WTC11 (cell line): ENCODE measurements around the gene ADRB1. TPM values are rescaled to one million over a fixed set of nuclear protein-coding genes. Genes with fewer than 3 reads are reported as not detected.

ENCODE experiments used
- ATAC-seq: fragments of 200-7000 bp; cut with Tn5 transposase; 2 replicates; pipeline ENCODE4 v1.10.0; 2021; ENCODE audit warnings: mild to moderate bottlenecking, moderate library complexity
- CTCF ChIA-PET: fragments of 300-600 bp; sonication (Branson Sonifier 250); formaldehyde crosslinking; loops from one replicate; lab custom pipeline; 2021; ENCODE audit warnings: antibody characterized with exemption; lab: Charles Lee
- POLR2A ChIA-PET: fragments of 350-600 bp; sonication (Branson Sonifier 250); formaldehyde crosslinking; loops from one replicate; lab custom pipeline; 2021; ENCODE audit warnings: antibody characterized with exemption; lab: Charles Lee
- DNase-seq: peaks from one replicate; pipeline ENCODE4 v3.0.0; 2021; ENCODE audit warnings: low spot score
- H3K27ac Mint-ChIP-seq: 2 replicates; pipeline ENCODE4 v1.8.0; 2021; ENCODE audit warnings: mixed read lengths
- H3K27me3 Mint-ChIP-seq: 2 replicates; pipeline ENCODE4 v1.8.0; 2021; ENCODE audit warnings: low read depth, mild to moderate bottlenecking, moderate library complexity, mixed read lengths
- H3K36me3 Mint-ChIP-seq: 2 replicates; pipeline ENCODE4 v1.8.0; 2021; ENCODE audit warnings: mixed read lengths
- H3K4me1 Mint-ChIP-seq: 2 replicates; pipeline ENCODE4 v1.8.0; 2022; ENCODE audit warnings: mixed read lengths
- H3K4me3 Mint-ChIP-seq: 2 replicates; pipeline ENCODE4 v1.8.0; 2021; ENCODE audit warnings: mild to moderate bottlenecking, moderate library complexity, mixed read lengths
- H3K9me3 Mint-ChIP-seq: 2 replicates; pipeline ENCODE4 v1.8.0; 2021; ENCODE audit warnings: mixed read lengths
- ATF6 ChIP-seq: sonication (generic); formaldehyde crosslinking; IDR thresholded peaks from 2 replicates; pipeline ENCODE4 v1.8.1; 2023; ENCODE audit warnings: mild to moderate bottlenecking, missing genetic modification reagents
- CBFB ChIP-seq: sonication (generic); formaldehyde crosslinking; IDR thresholded peaks from 2 replicates; pipeline ENCODE4 v1.8.1; 2022; ENCODE audit warnings: mild to moderate bottlenecking, low read depth, missing genetic modification reagents
- CREM ChIP-seq: sonication (generic); formaldehyde crosslinking; IDR thresholded peaks from 2 replicates; pipeline ENCODE4 v1.8.1; 2022; ENCODE audit warnings: mild to moderate bottlenecking, missing genetic modification reagents, moderate library complexity
- E2F1 ChIP-seq: sonication (generic); formaldehyde crosslinking; IDR thresholded peaks from 2 replicates; pipeline ENCODE4 v1.8.0; 2022; ENCODE audit warnings: mild to moderate bottlenecking, missing genetic modification reagents
- E2F4 ChIP-seq: sonication (generic); formaldehyde crosslinking; IDR thresholded peaks from 2 replicates; pipeline ENCODE4 v1.8.1; 2022; ENCODE audit warnings: low read depth, mild to moderate bottlenecking, moderate library complexity, missing genetic modification reagents, borderline replicate concordance
- ELF4 ChIP-seq: sonication (generic); formaldehyde crosslinking; IDR thresholded peaks from 2 replicates; pipeline ENCODE4 v1.8.1; 2022; ENCODE audit warnings: low read depth, mild to moderate bottlenecking, moderate library complexity, missing genetic modification reagents
- EMX1 ChIP-seq: fragments of 250-450 bp; sonication (Bioruptor Pico); IDR thresholded peaks from 2 replicates; pipeline ENCODE4 v1.8.0; 2021; ENCODE audit warnings: mild to moderate bottlenecking
- HMGA2 ChIP-seq: fragments of 250-450 bp; sonication (Bioruptor Pico); IDR thresholded peaks from 2 replicates; pipeline ENCODE4 v1.4.0; 2021; ENCODE audit warnings: mild to moderate bottlenecking, moderate library complexity
- IRF1 ChIP-seq: sonication (generic); formaldehyde crosslinking; IDR thresholded peaks from 2 replicates; pipeline ENCODE4 v1.8.0; 2023; ENCODE audit warnings: missing genetic modification reagents
- JAZF1 ChIP-seq: fragments of 250-450 bp; sonication (Bioruptor Pico); IDR thresholded peaks from 2 replicates; pipeline ENCODE4 v1.9.0; 2021; ENCODE audit warnings: moderate library complexity, mild to moderate bottlenecking, inconsistent platforms
- NR2C2 ChIP-seq: sonication (generic); formaldehyde crosslinking; IDR thresholded peaks from 2 replicates; pipeline ENCODE4 v1.8.0; 2022; ENCODE audit warnings: mild to moderate bottlenecking, missing genetic modification reagents
- ZNF121 ChIP-seq: sonication (generic); formaldehyde crosslinking; IDR thresholded peaks from 2 replicates; pipeline ENCODE4 v1.8.0; 2023; ENCODE audit warnings: missing genetic modification reagents
- ZNF263 ChIP-seq: sonication (generic); formaldehyde crosslinking; IDR thresholded peaks from 2 replicates; pipeline ENCODE4 v1.8.1; 2022; ENCODE audit warnings: low read depth, mild to moderate bottlenecking, moderate library complexity, missing genetic modification reagents
- ZNF396 ChIP-seq: fragments of 250-450 bp; sonication (Bioruptor Pico); IDR thresholded peaks from 2 replicates; pipeline ENCODE4 v1.8.0; 2021; ENCODE audit warnings: mild to moderate bottlenecking, moderate library complexity, borderline replicate concordance
- ZNF532 ChIP-seq: fragments of 250-450 bp; sonication (Bioruptor Pico); IDR thresholded peaks from 2 replicates; pipeline ENCODE4 v1.9.0; 2021; ENCODE audit warnings: mild to moderate bottlenecking, borderline replicate concordance
- ZNF671 ChIP-seq: fragments of 250-450 bp; sonication (Bioruptor Pico); IDR thresholded peaks from 2 replicates; pipeline ENCODE4 v1.8.0; 2021; ENCODE audit warnings: mild to moderate bottlenecking
- total RNA-seq: library from RNA; stranded (reverse); gene quantifications from 3 replicates; pipeline ENCODE4 v1.2.3, GENCODE V29; 2021
- TF ChIP-seq, protein P1 (sequence below): sonication (generic); formaldehyde crosslinking; IDR thresholded peaks from 2 replicates; pipeline ENCODE4 v1.8.0; 2023; ENCODE audit warnings: mild to moderate bottlenecking, missing genetic modification reagents
- TF ChIP-seq, protein P2 (sequence below): fragments of 250-450 bp; sonication (Bioruptor Pico); IDR thresholded peaks from 2 replicates; pipeline ENCODE4 v2.1.2; 2022; ENCODE audit warnings: mild to moderate bottlenecking, moderate library complexity

The ADRB1 gene
- total RNA-seq, 1 experiment from 2014 or later, result 0.35 TPM

GRCh38 chr10:113999531-113999930 lies 44.1 kb upstream of the ADRB1 start:
- H3K27me3 Mint-ChIP-seq, result no peaks in the 10 kb centered on the region; the same call in none of the 2 replicates
- POLR2A ChIA-PET, result no interaction called here
- CTCF ChIA-PET, result no interaction called here
- TF ChIP-seq E2F4 (no peak), CBFB (no peak), ELF4 (CRISPR knock-in tag) (no peak), EMX1 (CRISPR knock-in tag) (no peak), ZNF532 (CRISPR knock-in tag) (no peak), ZNF263 (no peak), JAZF1 (CRISPR knock-in tag) (no peak), HMGA2 (CRISPR knock-in tag) (no peak), ZNF121 (no peak), NR2C2 (CRISPR knock-in tag) (no peak)
- TF ChIP-seq, protein P1, sequence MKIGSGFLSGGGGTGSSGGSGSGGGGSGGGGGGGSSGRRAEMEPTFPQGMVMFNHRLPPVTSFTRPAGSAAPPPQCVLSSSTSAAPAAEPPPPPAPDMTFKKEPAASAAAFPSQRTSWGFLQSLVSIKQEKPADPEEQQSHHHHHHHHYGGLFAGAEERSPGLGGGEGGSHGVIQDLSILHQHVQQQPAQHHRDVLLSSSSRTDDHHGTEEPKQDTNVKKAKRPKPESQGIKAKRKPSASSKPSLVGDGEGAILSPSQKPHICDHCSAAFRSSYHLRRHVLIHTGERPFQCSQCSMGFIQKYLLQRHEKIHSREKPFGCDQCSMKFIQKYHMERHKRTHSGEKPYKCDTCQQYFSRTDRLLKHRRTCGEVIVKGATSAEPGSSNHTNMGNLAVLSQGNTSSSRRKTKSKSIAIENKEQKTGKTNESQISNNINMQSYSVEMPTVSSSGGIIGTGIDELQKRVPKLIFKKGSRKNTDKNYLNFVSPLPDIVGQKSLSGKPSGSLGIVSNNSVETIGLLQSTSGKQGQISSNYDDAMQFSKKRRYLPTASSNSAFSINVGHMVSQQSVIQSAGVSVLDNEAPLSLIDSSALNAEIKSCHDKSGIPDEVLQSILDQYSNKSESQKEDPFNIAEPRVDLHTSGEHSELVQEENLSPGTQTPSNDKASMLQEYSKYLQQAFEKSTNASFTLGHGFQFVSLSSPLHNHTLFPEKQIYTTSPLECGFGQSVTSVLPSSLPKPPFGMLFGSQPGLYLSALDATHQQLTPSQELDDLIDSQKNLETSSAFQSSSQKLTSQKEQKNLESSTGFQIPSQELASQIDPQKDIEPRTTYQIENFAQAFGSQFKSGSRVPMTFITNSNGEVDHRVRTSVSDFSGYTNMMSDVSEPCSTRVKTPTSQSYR, result no peak
- TF ChIP-seq, protein P2, sequence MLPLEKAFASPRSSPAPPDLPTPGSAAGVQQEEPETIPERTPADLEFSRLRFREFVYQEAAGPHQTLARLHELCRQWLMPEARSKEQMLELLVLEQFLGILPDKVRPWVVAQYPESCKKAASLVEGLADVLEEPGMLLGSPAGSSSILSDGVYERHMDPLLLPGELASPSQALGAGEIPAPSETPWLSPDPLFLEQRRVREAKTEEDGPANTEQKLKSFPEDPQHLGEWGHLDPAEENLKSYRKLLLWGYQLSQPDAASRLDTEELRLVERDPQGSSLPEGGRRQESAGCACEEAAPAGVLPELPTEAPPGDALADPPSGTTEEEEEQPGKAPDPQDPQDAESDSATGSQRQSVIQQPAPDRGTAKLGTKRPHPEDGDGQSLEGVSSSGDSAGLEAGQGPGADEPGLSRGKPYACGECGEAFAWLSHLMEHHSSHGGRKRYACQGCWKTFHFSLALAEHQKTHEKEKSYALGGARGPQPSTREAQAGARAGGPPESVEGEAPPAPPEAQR, result no peak
- TF ChIP-seq, all 79 proteins: peak for 0
- no peak for ATAC-seq
- no peak overlapping the region for H3K4me3 Mint-ChIP-seq
- H3K9me3 Mint-ChIP-seq, result no peaks in the 10 kb centered on the region
- peaks cover 7% of the 10 kb centered on the region; the same call in 1 of the 2 replicates for H3K4me1 Mint-ChIP-seq
- H3K27ac Mint-ChIP-seq, result no peak overlapping the region
- no peak for DNase-seq
- H3K36me3 Mint-ChIP-seq, result no peaks in the 10 kb centered on the region

- Mint-ChIP-seq H3K27ac (no peak overlapping the region), H3K4me3 (no peak overlapping the region), H3K4me1 (peaks cover 6% of the 10 kb centered on the region; the same call in 1 of the 2 replicates), H3K27me3 (no peaks in the 10 kb centered on the region; the same call in none of the 2 replicates), H3K36me3 (no peaks in the 10 kb centered on the region), H3K9me3 (peaks cover 5% of the 10 kb centered on the region; the same call in 1 of the 2 replicates)
- TF ChIP-seq ZNF671 (no peak), ZNF396 (no peak), E2F1 (no peak), ATF6 (CRISPR knock-in tag) (no peak), IRF1 (no peak), CREM (CRISPR knock-in tag) (no peak)
- POLR2A ChIA-PET, result no interaction called here
- DNase-seq (no peak), ATAC-seq (no peak)
- CTCF ChIA-PET, result no interaction called here
Measured at GRCh38 chr10:114000457-114001010, 43.1 kb upstream of the ADRB1 start.
